ENCODE results near the gene FOXJ3. TPM values are rescaled to one million over a fixed set of nuclear protein-coding genes. Genes with fewer than 3 reads are reported as not detected.

Gene FOXJ3
- total and polyA plus RNA-seq, 7 donors: 14.4 to 53.8 (median 39.9) TPM

DNA sequence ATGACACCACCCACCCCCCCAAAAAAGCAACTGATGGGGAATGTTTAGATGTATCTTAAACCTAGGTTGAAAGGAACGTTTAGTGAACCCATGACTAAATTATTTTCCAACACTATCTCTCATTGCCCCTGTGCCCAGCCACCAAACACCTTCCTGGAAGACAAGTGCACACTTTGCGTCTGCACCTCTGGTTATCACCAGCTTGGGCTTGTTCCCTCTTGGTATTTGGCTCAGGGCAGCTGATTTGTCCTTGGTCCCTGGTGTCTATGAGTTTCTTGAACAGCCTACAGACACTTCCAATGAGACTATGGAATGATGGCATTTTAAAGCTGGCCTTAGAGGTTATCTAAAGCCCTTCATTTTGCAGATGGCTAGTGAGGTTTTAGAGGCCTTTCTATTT, 30.1 kb upstream of the FOXJ3 start:
- no peaks in the 10 kb centered on the region for H3K36me3 ChIP-seq
- no peaks in the 10 kb centered on the region for H3K27me3 ChIP-seq
- no peak overlapping the region for H3K4me3 ChIP-seq
- no peaks in the 10 kb centered on the region for H3K9me3 ChIP-seq
- DNase-seq: no peak
- intact Hi-C loops (cut with DNase I): no loop called here
- WGBS, 2 donors: 86 to 89% methylated on average over 2 of the region's 2 CpGs
- H3K27ac ChIP-seq: no peak overlapping the region
- H3K4me1 ChIP-seq: no peaks in the 10 kb centered on the region
- TF ChIP-seq EP300 (IDR thresholded peaks at IDR 0.05) (no peak), POLR2AphosphoS5 (IDR thresholded peaks at IDR 0.05) (no peak)

GRCh38 chr1:42364542-42364941, 29.5 kb upstream of the FOXJ3 start:
- no peak for DNase-seq
- intact Hi-C loops (cut with DNase I): no loop called here

DNA sequence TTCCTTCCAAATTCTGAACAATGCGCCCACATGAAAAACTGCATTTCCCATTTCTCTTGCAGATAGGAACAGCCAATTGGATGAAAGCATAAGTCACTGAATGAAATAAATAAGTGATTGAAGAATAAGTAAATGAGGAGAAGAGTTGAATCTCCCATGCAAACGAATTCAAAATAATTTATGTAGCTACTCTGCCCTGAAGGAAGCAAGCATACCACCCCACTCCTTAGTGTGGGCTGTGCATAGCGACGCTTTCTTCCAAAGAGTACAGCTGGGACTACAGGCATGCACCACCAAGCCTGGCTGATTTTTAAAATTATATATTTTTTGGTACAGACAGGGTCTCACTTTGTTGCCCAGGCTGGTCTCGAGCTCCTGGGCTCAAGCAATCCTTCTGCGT, 29.1 kb upstream of the FOXJ3 start:
- intact Hi-C loops (cut with DNase I): no loop called here
- WGBS, 2 donors: 88 to 91% methylated on average over 6 of the region's 6 CpGs
- no peak for DNase-seq
- no peaks in the 10 kb centered on the region for H3K36me3 ChIP-seq
- TF ChIP-seq POLR2A (IDR thresholded peaks at IDR 0.05) (no peak), POLR2AphosphoS5 (IDR thresholded peaks at IDR 0.05) (no peak), CTCF (IDR thresholded peaks at IDR 0.05) (no peak), EP300 (IDR thresholded peaks at IDR 0.05) (no peak)
- H3K4me3 ChIP-seq: no peak overlapping the region
- no peaks in the 10 kb centered on the region for H3K27me3 ChIP-seq
- H3K27ac ChIP-seq: no peak overlapping the region
- no peaks in the 10 kb centered on the region for H3K9me3 ChIP-seq
- H3K4me1 ChIP-seq: no peaks in the 10 kb centered on the region

More at GRCh38 chr1:42364542-42364941, 29.5 kb upstream of the FOXJ3 start:
- Histone ChIP-seq H3K27ac (no peak overlapping the region), H3K36me3 (no peaks in the 10 kb centered on the region), H3K27me3 (no peaks in the 10 kb centered on the region), H3K4me1 (no peaks in the 10 kb centered on the region), H3K4me3 (no peak overlapping the region), H3K9me3 (no peaks in the 10 kb centered on the region)
- TF ChIP-seq EP300 (IDR thresholded peaks at IDR 0.05): no peak
- no peak for TF ChIP-seq POLR2AphosphoS5 (IDR thresholded peaks at IDR 0.05)
- no peak for TF ChIP-seq POLR2A (IDR thresholded peaks at IDR 0.05)
- TF ChIP-seq CTCF (IDR thresholded peaks at IDR 0.05): no peak
- WGBS, 2 donors: 93 to 97% methylated on average over 2 of the region's 2 CpGs

DNA sequence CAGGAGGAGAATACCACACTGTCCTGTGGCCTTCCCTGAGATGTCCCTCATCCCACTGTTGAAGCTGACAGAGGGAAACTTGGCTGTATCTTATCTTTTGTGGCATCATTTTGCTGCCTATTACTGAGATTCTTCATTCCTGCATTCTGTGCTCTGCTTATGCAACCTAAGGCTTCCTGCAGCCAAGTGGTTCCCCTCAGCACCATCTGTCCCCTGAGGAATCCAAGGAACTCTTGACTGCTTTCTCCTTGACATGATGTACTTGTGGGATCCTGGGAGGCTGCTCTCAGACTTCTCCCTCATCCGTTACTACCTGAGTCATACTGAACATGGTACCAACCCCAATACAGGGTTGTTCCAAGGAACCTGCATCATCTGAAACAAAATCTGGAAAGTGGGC, 24.4 kb upstream of the FOXJ3 start:
- H3K27me3 ChIP-seq: no peaks in the 10 kb centered on the region
- no peak overlapping the region for H3K27ac ChIP-seq
- 86 to 97% methylated on average over 1 of the region's 1 CpG for WGBS, 2 donors
- DNase-seq: no peak
- intact Hi-C loops (cut with DNase I): no loop called here
- no peaks in the 10 kb centered on the region for H3K9me3 ChIP-seq
- H3K36me3 ChIP-seq: no peaks in the 10 kb centered on the region
- no peak overlapping the region for H3K4me3 ChIP-seq
- TF ChIP-seq EP300 (IDR thresholded peaks at IDR 0.05) (no peak), POLR2AphosphoS5 (IDR thresholded peaks at IDR 0.05) (no peak), CTCF (IDR thresholded peaks at IDR 0.05) (no peak), POLR2A (IDR thresholded peaks at IDR 0.05) (no peak)
- H3K4me1 ChIP-seq: no peaks in the 10 kb centered on the region

GRCh38 chr1:42358791-42359190, 23.8 kb upstream of the FOXJ3 start:
- TF ChIP-seq POLR2AphosphoS5 (IDR thresholded peaks at IDR 0.05) (no peak), POLR2A (IDR thresholded peaks at IDR 0.05) (no peak), CTCF (IDR thresholded peaks at IDR 0.05) (no peak), EP300 (IDR thresholded peaks at IDR 0.05) (no peak)
- Histone ChIP-seq H3K4me1 (no peaks in the 10 kb centered on the region), H3K4me3 (no peak overlapping the region), H3K27me3 (no peaks in the 10 kb centered on the region), H3K27ac (no peak overlapping the region), H3K9me3 (no peaks in the 10 kb centered on the region), H3K36me3 (no peaks in the 10 kb centered on the region)
- no peak for DNase-seq
- intact Hi-C loops (cut with DNase I): no loop called here
- WGBS, 2 donors: 84 to 95% methylated on average over 3 of the region's 3 CpGs

All from sigmoid colon (tissue), 7 donors.